Measurements from ENCODE around the gene STAT5A.
"Not testable (repeated sequence)": the region's sequence is repeated elsewhere in the genome, so short reads cannot be mapped to it uniquely, and the experiment has no call there.

Gene STAT5A

DNA sequence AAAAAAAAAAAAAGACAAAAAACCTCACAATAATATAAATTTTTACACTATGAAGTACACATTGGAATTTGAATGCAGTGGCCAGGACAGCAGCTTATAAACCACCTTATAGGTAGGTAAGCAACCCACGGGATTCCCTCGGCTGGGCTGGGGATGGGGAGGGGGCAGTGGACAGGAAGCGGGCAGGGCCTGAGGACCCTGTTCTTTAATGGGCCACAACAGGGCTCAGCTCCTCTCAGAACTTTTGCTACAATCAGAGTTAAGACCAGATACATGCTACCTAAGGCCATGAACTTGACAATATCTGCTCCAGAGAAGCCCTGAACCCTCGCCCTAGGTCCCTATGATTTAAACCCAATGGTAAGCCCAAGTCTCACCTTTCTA is 25.1 kb downstream of the STAT5A start:
- Histone ChIP-seq H3K4me1 (ENCODE audit: insufficient read depth, low read length) (peaks cover 25% of the 10 kb centered on the region), H3K36me3 (ENCODE audit: insufficient read depth, low read length) (0 out of 2 replicates have a peak, but pooled peaks cover 3% of the 10 kb centered on the region), H3K9ac (ENCODE audit: low read depth, low read length) (no peak overlapping the region), H3K9me3 (ENCODE audit: control insufficient read depth, insufficient read depth, low read length) (no peaks in the 10 kb centered on the region)

DNA sequence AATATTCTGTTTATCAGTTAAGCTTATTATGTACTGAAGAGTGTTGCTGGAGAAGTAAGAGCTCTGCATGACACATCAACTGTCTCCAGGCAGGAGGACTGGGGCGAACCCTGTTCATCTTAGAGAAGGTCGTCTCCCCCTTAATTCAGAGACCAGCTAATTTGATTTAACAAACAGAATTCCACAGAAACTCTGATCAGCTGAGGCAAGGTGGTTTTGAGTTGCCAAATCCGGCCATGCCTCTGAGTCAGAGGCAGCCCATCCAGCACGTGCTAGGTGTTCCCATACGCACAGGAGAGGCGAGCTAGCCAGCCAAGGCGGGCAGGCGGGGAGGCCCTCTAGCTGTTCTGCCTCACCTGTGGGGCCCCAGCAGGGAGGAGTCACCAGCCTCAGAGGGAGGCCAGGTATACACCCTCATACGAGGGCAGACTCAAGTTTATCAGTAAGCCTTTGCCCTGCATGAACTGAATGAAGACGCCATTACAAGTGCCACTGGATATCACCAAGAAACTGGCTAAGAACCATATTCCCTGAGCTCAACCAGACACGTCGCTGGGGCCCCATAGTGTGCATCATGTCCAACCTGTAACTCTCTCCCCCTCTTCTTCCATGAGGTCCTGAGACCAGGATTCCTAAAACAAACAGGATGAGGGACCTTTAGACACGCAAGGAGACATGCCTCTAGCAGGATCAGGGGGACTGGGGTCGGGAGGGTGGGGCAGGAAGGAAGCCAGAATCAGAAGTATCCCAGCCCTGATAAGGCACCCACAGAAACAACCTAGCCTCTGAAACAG is 25.7 kb downstream of the STAT5A start:
- H3K9ac ChIP-seq (ENCODE audit: low read depth, low read length): no peak overlapping the region
- no peaks in the 10 kb centered on the region for H3K9me3 ChIP-seq (ENCODE audit: control insufficient read depth, insufficient read depth, low read length)
- 0 out of 2 replicates have a peak, but pooled peaks cover 3% of the 10 kb centered on the region for H3K36me3 ChIP-seq (ENCODE audit: insufficient read depth, low read length)
- peaks cover 25% of the 10 kb centered on the region for H3K4me1 ChIP-seq (ENCODE audit: insufficient read depth, low read length)

DNA sequence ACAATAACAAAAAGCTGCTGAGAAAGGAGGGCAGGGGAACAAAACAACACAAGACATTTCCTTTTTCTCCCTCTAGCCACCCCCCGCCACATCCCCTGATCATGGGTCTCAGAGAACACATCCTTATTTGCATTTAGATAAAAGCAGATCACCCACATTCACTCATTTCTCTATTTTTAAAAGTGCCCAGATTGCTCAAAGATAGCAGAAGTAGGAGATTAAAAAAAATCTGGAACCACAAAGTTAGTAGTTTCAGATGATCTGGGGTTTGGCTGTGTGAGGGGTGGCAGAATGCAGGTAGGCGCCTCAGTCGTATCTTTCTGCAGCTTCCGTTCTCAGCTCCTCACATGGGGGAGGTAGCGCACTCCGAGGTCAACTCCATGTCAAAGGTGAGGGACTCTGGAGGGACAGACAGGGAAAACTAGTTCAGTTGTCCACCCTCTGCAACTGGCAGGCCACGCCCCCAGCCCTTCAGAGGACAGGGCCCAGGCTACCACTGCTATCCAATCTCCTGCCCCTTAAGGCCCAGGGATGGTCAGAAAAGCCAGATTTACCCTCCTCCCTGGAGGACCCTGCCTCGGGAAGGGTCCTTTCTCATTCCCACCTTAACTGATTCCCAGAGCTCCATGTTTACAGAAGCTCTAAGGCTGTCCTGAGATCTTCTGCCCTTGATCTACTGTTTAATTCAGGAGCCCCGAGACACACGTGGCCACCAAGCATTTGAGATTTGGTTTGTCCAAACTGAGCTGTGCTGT is 27.3 kb downstream of the STAT5A start:
- 0 out of 2 replicates have a peak, but pooled peaks cover 3% of the 10 kb centered on the region for H3K36me3 ChIP-seq (ENCODE audit: insufficient read depth, low read length)
- H3K9me3 ChIP-seq (ENCODE audit: control insufficient read depth, insufficient read depth, low read length): no peaks in the 10 kb centered on the region
- H3K4me1 ChIP-seq (ENCODE audit: insufficient read depth, low read length): peaks cover 31% of the 10 kb centered on the region
- H3K9ac ChIP-seq (ENCODE audit: low read depth, low read length): no peak overlapping the region

DNA sequence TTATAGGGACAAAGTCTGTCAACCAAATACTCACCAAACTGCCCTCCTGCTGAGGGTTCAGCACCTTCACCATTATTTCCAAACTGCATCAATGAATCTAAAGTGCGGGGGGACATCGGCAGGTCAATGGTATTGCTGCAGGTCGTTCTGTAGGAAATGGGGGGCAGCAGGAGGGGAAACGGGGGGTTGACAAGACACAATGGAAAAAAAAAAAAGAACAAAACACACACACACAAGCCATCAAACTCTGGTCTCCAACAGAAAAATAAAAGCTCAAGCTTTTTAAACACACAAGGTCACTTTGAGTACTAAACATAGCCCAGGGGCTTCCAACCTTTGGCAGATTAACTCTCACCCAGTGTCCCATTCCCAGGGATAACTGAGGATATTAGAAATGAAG is 28.5 kb downstream of the STAT5A start:
- Histone ChIP-seq H3K4me1 (ENCODE audit: insufficient read depth, low read length) (peaks cover 22% of the 10 kb centered on the region), H3K9me3 (ENCODE audit: control insufficient read depth, insufficient read depth, low read length) (no peaks in the 10 kb centered on the region), H3K36me3 (ENCODE audit: insufficient read depth, low read length) (peaks cover 11% of the 10 kb centered on the region), H3K9ac (ENCODE audit: low read depth, low read length) (no peak overlapping the region)

DNA sequence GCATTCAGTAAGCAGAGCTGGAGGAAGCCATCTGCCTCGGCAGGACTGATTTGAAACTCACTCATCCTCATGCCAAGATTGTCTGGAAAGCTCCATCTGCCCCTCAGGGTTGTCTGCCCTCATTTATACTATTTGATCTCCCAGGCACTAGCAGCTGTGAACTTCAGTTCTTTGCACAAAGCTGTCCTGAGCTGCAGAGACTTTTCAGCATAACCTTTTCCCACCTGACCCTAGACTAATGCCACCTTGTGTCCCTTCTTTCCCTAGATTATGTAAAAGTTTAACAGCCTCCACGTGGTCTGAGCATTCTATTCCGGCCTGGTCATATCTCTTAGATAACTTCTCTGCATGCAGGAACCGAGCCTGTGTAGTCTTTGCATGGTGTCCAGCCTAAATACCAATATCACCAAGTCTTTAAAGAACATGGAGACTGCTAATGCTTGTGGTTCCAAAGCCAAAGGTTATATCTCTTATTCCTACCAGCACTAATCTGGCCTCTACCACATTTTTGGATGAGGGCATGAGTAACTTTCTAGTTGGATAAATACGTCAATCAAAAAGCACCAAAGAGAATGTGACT is 29.1 kb downstream of the STAT5A start:
- Histone ChIP-seq H3K36me3 (ENCODE audit: insufficient read depth, low read length) (peaks cover 17% of the 10 kb centered on the region), H3K4me1 (ENCODE audit: insufficient read depth, low read length) (peaks cover 19% of the 10 kb centered on the region; the same call in 1 of the 2 replicates), H3K9me3 (ENCODE audit: control insufficient read depth, insufficient read depth, low read length) (no peaks in the 10 kb centered on the region), H3K9ac (ENCODE audit: low read depth, low read length) (no peak overlapping the region)

DNA sequence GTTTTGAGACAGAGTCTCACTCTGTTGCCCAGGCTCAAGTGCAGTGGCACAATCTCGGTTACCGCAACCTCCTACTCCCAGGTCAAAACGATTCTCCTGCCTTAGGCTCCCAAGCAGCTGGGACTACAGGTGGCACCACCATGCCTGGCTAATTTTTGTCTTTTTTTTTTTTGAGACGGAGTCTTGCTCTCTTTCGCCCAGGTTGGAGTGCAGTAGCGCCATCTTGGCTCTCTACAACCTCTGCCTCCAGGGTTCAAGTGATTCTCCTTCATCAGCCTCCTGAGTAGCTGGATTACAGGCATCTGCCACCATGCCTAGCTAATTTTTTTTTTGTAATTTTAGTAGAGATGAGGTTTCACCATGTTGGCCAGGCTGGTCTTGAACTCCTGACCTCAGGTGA is 29.7 kb downstream of the STAT5A start:
- H3K9me3 ChIP-seq (ENCODE audit: control insufficient read depth, insufficient read depth, low read length); H3K9ac ChIP-seq (ENCODE audit: low read depth, low read length): not testable (repeated sequence)
- H3K36me3 ChIP-seq (ENCODE audit: insufficient read depth, low read length): peaks cover 19% of the 10 kb centered on the region
- H3K4me1 ChIP-seq (ENCODE audit: insufficient read depth, low read length): peaks cover 19% of the 10 kb centered on the region; the same call in 1 of the 2 replicates

DNA sequence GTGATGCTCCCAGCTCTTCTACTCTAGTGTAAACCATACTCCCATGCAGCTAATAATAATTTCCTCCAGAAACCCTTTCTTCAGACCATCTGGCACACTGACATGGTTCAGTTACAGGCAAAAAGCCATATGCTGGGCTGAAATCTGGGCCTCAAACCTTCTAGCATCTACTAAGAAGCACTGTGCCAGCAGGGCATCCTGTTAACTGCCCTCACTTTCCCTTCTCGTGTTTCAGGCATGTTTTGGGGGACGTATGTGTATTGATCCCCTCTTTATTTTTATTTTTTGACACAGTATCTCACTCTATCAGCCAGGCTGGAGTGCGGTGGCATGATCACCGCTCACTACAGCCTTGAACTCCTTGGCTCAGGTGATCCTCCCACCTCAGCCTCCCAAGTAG is 33.3 kb downstream of the STAT5A start:
- peaks cover 16% of the 10 kb centered on the region for H3K36me3 ChIP-seq (ENCODE audit: insufficient read depth, low read length)
- no peaks in the 10 kb centered on the region for H3K9me3 ChIP-seq (ENCODE audit: control insufficient read depth, insufficient read depth, low read length)
- peaks cover 6% of the 10 kb centered on the region; the same call in 1 of the 2 replicates for H3K4me1 ChIP-seq (ENCODE audit: insufficient read depth, low read length)
- no peak overlapping the region for H3K9ac ChIP-seq (ENCODE audit: low read depth, low read length)

DNA sequence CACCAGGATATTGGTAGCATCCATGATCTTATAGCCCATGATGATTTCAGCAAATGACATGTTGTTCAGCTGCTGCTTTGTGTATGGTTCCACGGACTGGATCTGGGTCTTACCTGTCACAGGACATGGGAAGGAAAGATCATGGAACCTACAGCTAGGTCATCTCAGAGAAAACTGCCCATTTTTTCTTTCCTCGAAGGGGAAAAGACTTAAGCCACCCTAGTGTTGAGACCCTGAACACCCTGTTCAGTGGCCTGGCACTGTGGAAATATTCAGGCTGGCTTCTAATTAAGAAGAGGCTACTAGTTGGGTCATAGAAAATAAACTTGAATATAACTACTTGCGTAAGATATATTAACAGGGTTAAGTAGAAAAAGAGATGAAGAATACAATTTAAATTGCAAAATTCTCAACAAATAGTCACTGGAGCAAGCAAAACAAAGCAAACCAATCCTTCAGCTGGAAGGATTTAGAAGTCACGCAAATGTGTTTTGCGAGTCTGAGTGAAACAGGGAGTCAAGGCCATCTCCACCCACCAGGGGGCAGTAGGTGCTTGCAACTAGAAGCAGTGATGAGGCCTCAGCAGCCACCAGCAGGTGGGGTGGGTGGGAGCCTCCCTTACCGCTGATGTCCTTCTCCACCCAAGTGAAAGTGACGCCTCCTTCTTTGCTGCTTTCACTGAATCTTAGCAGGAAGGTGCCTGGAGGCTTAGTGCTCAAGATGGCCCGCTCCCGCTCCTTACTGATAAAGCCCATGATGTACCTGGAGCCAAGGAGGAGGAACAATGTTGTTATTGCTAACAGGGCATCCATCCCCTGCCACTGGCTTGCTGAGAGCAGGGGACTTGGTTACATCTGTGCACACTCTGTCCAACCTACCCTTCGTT is 34.3 kb downstream of the STAT5A start:
- peaks cover 6% of the 10 kb centered on the region; the same call in 1 of the 2 replicates for H3K4me1 ChIP-seq (ENCODE audit: insufficient read depth, low read length)
- peaks cover 16% of the 10 kb centered on the region for H3K36me3 ChIP-seq (ENCODE audit: insufficient read depth, low read length)

DNA sequence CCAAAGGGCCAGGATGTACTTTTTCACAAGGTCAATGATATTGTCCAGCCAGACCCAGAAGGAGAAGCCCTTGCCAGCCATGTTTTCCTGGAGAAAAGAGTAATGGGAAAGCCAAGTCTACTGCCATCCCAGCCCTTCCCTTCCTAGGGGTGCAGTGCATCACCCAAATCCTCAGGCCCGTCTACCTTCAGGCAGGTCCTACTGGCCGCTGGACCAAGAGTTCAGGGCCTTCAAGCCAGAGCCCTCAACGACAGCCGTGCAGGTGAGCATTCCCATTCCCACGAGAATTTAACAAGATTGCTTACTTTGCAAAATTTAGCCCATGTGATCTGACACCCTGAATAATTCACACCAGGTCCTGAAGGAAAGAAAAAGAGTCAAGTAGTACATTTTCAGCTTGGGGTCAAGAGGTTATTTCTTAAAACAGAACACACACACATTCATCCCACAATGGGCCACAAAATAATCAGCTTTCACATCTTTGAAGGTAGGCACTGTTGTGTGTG is 35.0 kb downstream of the STAT5A start:
- Histone ChIP-seq H3K4me1 (ENCODE audit: insufficient read depth, low read length) (peaks cover 6% of the 10 kb centered on the region), H3K9ac (ENCODE audit: low read depth, low read length) (no peak overlapping the region), H3K36me3 (ENCODE audit: insufficient read depth, low read length) (peaks cover 16% of the 10 kb centered on the region), H3K9me3 (ENCODE audit: control insufficient read depth, insufficient read depth, low read length) (no peaks in the 10 kb centered on the region)

More for the DNA sequence above, 34.3 kb downstream of the STAT5A start:
- no peaks in the 10 kb centered on the region for H3K9me3 ChIP-seq (ENCODE audit: control insufficient read depth, insufficient read depth, low read length)
- no peak overlapping the region for H3K9ac ChIP-seq (ENCODE audit: low read depth, low read length)

DNA sequence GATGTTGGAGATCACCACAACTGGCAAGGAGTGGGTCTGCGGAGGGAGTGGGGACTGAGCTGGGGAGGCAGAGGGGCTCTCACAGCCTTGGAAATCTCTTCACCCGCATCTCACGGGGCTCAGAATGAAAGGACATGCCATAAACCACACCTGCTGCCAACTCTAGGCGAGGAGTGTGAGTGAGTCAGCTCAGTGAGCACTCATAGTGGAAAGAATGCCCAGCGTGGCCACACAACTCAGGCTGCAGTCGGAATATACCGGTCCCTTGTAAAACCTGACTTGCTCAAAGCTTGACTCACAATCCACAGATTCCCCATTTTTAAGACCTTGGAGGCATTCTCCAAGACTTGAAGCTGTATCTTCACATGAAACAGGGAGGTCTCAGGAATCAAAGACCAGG is 36.7 kb downstream of the STAT5A start:
- Histone ChIP-seq H3K36me3 (ENCODE audit: insufficient read depth, low read length) (peaks cover 16% of the 10 kb centered on the region), H3K9ac (ENCODE audit: low read depth, low read length) (no peak overlapping the region), H3K4me1 (ENCODE audit: insufficient read depth, low read length) (peaks cover 10% of the 10 kb centered on the region), H3K9me3 (ENCODE audit: control insufficient read depth, insufficient read depth, low read length) (no peaks in the 10 kb centered on the region)

DNA sequence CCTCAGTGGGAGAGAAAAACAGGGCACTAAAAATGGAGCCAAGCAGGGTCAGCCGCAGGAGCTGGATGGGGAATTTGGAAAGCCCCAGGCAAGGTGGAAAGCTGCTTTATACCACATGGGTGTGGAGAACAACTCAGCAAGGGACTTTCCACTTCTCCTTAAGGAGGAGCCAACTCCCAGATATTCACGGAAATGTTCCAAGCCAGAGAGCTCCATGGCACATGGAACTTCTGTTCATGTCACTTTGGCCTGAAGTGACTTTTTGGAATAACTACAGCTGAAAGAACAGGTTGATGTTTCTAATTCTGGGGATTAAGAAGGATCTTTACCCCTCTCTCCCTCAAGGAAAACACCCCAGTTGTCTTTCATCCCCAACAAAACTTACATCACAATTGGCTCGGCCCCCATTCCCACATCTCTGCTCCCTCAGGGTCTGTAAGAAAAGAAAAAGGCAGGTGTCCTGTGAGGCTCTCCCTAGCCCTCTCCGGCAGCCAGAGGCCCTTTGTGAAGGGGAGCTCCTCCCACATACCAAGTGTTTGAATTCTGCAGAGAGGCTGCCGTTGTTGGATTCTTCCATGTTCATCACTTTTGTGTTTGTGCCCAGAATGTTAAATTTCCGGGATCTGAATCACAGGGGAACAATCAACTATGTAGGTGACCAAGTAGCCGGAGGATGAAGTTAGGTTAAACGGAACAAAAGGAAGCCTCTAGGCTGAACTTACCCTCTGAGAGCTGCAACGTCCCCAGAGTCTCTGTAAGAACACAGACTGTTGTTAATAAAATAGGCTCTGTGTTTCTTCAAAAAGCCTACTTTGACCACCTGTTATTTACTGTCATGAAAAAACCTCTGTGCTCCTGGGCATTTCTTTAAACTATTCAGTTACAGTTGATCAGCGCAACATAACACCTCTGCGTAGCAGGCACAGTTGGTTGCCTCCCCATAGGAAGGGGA is 41.0 kb downstream of the STAT5A start:
- Histone ChIP-seq H3K9ac (ENCODE audit: low read depth, low read length) (peak overlapping the region; percentile 14), H3K9me3 (ENCODE audit: control insufficient read depth, insufficient read depth, low read length) (no peaks in the 10 kb centered on the region), H3K36me3 (ENCODE audit: insufficient read depth, low read length) (peaks cover 21% of the 10 kb centered on the region), H3K4me1 (ENCODE audit: insufficient read depth, low read length) (peaks cover 7% of the 10 kb centered on the region)

DNA sequence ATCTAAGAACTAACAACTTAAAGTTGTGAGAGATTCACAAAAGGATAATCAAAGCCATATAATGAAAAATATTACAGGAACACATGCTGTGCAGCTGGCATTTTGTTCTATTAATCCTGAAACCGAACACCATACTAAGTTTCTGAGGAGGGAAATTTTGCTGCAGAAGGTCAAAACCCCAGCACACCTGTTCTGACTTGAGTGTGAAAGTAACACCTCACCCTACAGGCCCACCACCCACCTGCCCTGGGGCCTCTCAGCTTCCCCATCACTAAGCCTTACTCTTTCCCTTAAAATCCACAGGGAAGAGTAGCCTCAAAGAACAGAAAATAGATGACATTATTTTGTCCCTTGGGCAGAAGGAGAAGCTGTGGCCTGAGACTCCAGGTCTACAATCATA is 44.8 kb downstream of the STAT5A start:
- H3K9me3 ChIP-seq (ENCODE audit: control insufficient read depth, insufficient read depth, low read length): no peaks in the 10 kb centered on the region
- peaks cover 34% of the 10 kb centered on the region for H3K36me3 ChIP-seq (ENCODE audit: insufficient read depth, low read length)
- no peak overlapping the region for H3K9ac ChIP-seq (ENCODE audit: low read depth, low read length)
- H3K4me1 ChIP-seq (ENCODE audit: insufficient read depth, low read length): peaks cover 7% of the 10 kb centered on the region

DNA sequence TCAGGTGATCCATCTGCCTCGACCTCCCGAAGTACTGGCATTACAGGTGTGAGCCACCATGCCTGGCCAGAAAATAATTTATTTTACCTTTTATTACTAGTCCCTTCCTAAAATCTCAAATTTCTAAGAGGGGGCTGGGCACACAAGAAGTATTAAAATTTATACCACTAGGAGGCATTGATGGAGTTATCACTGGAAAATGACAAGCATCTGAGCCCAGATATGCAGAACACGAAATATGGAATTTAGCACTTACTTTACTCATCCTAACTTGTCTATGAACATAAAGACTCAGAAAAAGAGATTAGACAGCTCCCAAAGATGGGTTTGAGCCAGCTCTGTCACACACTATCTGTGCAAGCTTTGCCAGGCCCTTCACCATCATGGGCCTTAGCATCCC is 46.4 kb downstream of the STAT5A start:
- H3K4me1 ChIP-seq (ENCODE audit: insufficient read depth, low read length): no peaks in the 10 kb centered on the region; the same call in 1 of the 2 replicates
- no peak overlapping the region for H3K9ac ChIP-seq (ENCODE audit: low read depth, low read length)
- H3K36me3 ChIP-seq (ENCODE audit: insufficient read depth, low read length): peaks cover 40% of the 10 kb centered on the region
- no peaks in the 10 kb centered on the region for H3K9me3 ChIP-seq (ENCODE audit: control insufficient read depth, insufficient read depth, low read length)
